NCI-H2107 (cell line): Measurements from ENCODE around the gene DENND2C.
"Not testable (repeated sequence)": the region's sequence is repeated elsewhere in the genome, so short reads cannot be mapped to it uniquely, and the experiment has no call there.

Source experiments
- DNase-seq: peaks from one replicate; lab custom pipeline; 2025; lab: John Stamatoyannopoulos, UW

Gene DENND2C

DNA sequence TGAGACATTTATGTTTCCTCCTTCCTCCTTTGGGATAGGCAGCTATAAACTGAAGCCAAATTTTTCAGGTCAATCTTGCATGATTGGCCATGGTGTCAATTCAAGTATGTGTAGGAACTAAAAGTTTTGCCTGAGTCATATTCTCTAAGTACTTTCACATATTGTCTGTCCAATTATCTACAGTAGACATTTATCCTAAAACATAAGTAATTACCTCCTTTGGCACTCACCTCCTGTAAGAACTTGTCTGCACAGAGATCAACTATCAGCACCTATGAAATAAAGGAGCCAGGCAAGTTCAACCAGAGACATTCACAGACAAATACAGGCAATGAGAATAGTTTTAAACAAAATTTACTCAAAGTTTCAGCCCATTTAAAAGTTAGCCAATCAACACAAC, 74.2 kb downstream of the DENND2C start:
- no peak for DNase-seq

DNA sequence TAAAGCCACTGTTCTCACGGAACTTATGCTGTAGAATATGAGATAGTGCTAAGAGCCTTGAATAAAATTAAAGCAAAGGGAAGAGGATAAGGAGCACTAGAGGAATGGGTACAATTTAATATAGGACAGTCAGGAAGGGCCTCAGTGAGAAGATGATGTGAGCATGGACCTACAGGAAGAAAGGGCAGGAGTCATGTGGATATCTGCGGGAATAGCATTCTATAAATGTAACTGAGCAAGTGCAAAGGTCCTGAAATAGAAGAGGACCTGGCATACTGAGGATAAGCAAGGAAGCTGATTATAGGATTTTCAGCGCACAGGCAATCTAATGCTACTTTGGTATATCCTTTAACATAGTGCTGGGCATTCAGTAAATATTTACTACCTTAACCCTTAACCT, 75.8 kb downstream of the DENND2C start:
- no peak for DNase-seq

DNA sequence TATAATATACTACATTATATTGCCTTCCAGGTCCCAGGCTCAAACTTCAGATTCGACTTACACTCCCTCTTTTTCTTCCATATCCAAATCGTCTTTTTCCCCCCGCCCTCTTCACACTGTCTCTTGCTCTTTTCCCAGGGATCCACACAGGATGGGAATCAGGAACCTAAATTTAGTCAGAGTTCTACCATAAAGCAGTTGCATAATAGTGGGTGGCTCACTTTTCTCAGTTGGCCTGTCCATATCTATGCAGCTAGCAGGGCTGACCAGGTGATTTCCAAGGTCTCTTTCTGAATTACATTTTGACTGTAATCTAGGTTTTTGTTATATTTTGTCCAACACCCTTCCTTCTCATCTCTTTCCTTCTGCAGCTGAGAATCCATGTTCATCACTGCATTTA, 80.7 kb downstream of the DENND2C start:
- no peak for DNase-seq

DNA sequence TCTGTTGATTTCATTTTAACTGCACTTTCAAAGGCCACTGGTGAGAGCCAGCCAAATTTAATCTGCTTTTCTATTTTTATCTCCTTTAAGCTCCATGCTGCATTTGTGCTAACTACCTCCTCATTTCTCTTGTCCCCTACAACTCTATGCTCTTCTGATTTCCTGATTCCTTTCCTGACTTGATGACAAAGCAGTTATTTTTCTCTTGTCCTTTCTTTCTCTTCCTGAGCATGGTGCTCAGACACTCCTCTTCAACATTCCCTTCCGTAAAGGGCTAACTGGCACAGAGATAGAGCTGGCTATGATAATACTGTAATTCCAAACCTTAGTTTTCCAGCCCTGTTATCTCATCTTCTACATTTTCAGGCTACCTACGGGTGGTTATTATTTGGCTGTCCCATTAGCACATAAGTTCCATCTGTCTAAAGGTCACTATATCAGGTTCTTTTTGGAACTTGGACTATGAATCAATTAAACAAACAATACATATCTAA, 81.6 kb downstream of the DENND2C start:
- DNase-seq = no peak

DNA sequence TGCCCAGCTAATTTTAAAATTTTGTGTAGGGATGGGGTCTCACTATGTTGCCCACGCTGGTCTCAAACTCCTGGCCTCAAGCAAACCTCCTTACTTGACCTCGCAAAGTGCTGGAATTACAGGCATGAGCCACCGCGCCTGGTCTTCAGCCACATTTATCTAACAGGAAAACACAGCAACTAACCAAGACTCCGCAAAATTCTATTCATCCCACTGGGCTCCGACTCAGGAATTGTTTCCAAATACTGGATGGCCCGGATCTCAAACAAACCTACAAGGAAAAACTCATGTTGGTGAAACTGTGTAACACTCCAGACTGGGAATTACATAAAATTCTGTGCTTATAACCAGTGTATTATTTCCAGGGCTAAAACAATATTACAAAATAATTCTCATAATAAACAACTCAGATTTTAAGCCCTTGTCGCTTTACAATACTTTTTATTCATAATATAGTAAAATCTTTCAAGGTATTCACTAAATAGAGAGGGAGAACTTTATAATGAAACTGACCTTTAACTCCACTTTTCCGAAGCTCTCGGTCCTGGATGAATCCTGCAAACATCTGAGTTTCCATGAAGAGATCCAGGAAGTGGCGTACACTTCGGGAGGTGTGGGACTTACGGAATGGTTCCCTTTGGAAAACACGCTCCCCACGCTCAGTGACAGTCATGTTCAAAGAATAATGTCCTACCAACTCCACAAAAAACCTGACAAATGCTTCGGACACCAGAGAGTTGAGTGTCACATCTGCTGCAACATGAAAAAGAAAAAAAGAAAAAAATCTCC, 82.5 kb downstream of the DENND2C start:
- no peak for DNase-seq

DNA sequence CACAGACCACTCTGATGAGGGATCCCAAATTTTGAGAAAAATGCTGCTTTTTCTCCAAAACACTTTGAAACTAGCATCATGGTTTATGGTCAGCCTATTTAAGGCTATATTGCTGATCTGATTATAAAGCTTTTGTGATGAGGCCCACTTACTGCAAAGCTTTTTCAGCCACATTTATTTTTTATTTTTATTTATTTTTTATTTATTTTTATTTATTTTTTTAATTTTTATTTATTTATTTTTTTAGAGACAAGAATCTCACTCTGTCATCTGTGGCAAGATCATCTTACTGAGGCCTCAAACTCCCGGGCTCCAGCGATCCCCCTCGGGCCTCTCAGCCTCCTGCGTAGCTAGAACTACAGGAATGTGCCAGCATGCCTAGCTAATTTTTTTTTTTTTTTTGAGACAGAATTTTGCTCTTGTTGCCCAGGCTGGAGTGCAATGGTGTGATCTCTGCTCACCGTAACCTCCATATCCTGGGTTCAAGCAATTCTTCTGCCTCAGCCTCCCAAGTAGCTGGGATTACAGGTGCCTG, 83.3 kb downstream of the DENND2C start:
- no peak for DNase-seq

DNA sequence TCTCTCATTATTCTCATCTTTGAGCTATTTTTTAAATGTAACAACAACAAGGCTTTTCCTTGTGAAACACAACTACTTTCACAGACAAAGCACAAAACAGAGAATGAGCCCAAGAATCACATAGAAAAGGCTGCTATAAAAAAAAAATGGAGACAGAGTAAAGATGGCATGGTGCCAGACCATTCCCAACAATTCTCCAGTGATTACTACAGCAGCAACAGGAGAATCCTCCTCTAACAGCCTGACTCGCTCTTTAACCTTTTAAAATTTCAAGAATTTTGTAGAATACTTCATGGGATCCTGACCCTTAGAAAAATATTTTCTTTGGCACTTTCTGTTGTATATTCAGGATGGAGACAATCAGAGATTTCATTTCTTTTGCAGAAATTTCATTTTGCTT, 84.6 kb downstream of the DENND2C start:
- no peak for DNase-seq

DNA sequence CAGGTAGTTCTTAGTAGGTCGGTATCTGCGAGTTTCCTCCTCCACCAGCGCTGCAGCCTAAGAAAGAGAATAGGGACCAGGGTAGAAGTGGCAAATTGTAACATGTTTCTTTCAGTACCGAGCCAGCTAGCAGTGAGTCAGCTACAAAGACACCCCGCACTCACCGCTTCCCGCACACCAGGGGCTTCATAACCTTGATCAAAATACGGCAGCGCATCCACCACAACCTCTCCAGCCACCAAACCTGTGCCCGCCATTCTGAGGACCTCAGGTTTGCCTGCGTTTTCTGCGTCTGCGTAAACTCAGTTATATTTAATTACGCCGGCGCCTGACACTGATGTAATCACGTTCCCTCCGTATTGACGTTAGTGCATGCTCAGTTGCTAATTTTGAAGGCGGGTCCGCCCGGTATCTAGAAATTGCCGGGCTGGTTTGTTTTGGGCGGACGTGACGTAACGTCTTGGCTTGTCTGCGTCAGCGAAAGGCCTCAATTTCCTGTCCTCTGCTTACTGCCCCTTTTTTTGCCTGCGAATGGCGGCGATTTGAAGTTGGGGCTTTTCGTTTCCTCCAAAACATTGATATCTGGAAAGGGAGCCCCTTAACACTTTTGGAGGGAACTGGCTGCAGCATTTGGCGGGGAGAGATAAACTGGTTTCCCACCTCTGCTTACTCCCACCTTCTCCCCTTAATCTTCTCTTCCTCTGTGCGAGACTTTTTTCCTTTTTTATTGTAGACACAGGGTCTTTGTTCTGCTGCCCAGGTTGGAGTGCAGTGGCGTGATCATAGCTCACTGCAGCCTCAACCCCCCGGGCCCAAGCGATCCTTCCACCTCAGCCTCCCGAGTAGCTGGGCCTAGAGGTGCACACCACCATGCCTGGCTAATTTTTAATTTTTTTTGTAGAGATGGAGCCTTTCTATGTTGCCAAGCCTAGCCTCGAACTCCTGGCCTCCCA, 88.2 kb downstream of the DENND2C start, which contains the start of gene BCAS2:
BCAS2 (minus strand) TSS at position 281 of the 953 bp plus-strand sequence; CDS start at position 257, 24 bp downstream.
- DNase-seq = peak; percentile 97

DNA sequence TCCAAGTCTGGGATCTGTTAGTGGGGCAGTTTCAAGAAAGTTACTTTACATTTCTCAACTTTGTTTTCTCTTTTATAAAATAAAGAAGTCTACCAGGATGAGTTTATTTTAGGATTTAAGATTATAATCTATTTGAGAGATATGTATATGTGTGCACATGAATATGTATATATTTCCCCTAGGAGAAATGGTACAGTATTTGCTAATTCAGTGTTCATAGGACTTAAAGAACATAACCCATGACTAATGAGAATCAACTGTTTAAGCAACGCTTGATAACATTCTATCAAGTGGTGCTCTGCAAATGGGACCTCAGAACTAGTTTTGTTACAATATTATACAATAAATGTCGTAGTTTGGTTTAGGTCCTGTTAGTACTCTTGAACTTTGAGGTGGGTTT, 95.5 kb downstream of the DENND2C start:
- DNase-seq = no peak

DNA sequence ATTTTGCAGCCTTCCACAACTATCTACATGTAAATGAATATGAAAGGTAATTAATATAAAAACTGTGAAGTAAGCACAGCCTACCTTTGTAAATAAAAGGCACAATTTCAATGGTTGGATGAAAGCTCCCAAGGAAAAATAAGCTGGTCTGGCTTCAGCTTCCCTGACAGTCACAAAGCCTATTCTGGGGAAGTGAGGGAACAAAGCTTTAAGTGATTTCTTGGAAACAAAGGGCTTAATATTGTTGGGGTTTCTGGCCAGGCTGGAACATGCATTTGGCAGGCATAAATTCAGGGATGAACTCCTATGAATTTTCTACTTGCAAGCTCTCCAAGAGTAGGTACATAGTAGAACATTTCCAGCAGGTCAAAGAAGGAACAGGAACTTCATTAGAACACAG, 105.7 kb downstream of the DENND2C start:
- no peak for DNase-seq

DNA sequence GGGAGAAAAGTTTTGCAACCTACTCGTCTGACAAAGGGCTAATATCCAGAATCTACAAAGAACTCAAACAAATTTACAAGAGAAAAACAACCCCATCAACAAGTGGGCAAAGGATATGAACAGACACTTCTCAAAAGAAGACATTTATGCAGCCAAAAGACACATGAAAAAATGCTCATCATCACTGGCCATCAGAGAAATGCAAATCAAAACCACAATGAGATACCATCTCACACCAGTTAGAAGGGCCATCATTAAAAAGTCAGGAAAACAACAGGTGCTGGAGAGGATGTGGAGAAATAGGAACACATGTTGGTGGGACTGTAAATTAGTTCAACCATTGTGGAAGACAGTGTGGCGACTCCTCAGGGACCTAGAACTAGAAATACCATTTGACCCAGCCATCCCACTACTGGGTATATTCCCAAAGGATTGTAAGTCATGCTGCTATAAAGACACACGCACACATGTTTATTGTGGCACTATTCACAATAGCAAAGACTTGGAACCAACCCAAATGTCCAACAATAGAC, 106.8 kb downstream of the DENND2C start:
- DNase-seq = not testable (repeated sequence)

DNA sequence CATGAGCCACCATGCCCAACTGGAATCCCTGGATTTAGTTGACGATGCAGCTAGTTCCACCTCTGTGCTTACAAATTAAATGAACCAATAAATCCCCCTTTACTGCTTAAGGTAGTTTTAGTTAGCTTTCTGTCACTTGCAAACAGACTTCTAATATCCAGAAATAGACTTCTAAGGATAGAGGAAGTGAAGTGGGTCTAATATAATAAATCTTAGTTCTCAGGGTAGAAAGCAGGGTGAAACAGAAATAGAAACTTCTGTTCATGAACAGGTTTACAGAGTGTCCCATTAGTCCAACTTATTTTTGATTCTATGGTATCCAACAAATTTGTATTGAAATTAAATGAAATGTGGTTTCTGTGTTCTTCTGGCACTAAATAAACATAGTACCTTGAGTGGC, 108.5 kb downstream of the DENND2C start:
- DNase-seq = no peak

DNA sequence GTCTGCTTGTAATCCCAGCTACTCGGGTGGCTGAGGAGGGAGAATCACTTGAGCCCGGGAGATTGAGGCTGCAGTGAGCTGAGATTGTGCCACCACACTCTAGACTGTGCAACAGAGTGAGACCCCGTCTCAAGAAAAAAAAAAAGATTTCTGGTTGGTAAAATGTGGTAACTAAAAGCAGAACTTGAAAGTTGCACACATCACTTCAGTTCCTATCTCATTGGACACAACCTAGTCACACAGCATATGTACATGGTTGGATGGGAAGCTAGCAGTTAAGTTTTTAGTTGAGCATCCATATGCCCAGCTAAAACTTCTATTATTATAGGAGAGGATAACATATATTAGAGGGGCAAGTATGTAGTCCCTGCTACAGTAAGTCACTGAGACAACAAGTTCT, 110.5 kb downstream of the DENND2C start:
- DNase-seq = no peak

DNA sequence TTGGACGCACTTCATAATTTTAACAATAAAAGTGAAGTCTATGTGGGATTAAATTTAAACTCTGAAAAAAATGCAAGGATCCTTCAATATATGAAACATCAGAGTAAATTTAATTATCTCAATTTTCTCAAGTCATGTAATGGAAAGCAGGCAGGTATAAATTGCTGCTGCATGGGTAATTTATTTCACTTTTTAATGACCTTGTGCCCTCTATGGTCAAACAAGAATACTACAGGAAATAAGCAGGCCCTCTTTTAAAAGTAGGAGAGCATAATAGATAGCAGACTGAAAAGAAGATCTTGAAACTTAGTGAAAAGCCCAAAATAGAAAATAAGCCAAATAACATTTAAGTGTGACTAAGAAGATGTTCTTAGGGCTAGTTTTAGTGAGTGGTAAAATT, 111.3 kb downstream of the DENND2C start:
- DNase-seq = no peak

DNA sequence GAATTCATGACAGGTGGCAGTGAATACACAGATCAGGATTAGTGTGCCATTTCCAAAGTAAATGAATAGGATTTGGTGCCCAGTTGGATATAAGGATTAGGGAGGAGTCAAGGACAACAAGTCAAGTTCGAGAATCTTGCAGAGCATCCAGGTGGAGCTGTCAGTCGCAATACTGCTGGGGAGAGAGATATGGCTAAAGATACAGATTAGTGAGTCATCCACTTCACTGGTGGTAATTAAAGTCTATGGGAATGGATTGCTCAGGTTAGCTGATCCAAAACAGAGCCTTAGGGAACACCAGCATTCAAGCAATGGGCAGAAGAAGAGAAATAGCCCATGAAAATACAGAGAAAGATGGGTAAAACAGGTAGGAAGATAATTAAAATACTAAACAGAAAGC, 115.3 kb downstream of the DENND2C start:
- DNase-seq = no peak

DNA sequence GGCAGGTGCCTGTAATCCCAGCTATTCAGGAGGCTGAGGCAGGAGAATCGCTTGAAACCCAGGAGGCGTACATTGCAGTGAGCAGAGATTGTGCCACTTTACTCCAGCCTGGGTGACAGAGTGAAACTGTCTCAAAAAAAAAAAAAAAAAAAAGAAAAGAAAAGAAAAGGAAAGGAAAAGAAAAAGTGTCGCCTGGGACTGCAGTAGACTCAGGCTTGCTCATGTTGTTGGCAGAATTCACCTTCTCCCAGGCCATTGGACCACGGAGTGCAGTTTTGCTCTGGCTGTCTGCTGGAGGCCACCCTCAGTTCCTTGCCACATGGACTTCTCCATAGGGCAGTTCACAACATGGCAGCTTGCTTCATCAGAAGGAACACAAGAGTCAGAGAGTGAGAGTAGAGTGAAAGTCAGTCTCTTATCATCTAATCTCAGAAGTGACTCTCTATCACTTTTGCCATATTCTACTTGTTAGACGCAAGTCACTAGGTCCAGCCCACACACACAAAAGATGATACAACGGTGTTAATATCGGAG, 117.7 kb downstream of the DENND2C start:
- no peak for DNase-seq

DNA sequence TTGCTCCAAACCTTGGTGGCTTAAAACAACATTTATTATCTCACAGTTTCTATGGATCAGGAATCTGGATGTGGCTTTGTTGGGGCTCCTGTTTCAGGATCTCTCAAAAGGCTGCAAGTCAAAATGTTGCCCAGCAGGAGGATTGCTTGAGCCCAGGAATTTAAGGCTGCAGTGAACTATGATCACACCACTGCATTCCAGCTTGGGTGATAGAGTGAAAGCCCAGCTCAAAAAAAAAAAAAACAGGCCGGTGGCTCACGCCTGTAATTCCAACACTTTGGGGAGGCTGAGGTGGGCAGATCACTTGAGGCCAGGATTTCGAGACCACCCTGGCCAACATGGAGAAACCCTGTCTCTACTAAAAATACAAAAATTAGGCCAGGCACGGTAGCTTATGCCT, 118.4 kb downstream of the DENND2C start:
- DNase-seq = no peak

DNA sequence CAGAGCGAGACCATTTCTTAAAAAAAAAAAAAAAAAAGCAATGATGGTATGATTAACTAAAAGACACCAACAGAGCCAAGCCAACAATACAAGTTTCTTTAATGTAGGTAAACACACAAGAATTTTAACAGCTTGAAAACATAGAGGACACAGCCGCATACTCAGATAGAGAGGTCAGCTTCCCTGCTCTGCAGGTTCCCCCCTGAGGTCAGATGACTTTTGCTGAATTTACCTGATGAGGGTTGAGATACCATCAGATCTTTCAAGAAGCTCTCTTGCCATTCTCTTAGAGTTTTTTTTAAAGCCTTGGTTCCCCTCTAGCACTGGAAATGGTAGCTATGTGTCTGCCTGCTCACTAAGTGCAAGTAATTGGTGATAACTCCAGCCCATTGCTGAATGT, 119.5 kb downstream of the DENND2C start:
- no peak for DNase-seq

DNA sequence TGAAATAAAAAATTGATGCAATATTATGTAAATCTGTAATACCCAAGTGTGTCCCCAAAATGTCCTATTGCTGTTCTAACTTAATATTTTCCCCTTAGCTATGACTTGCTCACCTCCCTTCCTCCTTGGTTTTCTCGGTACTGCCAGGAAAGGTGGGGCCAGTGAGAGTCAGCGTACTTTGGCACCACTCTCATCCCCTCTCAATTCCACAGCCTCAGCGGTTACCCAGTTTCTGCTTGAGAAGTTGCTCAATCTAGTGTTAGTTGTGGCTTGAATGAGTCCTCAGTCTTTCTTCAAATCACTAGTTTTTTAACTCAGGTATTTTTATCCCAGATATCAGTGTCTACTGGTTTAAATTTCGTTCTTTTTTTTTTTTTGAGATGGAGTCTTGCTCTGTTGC, 120.7 kb downstream of the DENND2C start:
- no peak for DNase-seq

DNA sequence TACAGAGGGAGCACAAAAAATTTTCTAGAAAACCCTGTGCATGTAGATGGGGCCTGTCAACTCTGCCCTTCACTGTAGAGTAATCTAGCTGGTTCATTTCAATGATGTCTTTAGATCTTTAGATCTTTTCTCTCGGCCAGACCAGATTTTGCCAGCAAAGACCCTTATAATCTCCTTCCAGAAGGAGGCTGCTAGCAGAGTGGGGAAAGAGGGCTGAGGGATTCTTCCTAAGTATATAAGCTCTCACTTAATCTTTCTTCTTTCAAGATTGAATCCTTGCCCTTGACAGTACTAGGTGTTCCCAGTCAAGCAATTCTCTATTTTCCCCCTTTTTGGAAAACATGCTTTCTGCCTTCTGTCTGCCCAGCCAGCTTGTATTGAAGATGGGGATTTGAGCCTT, 122.8 kb downstream of the DENND2C start:
- no peak for DNase-seq

DNA sequence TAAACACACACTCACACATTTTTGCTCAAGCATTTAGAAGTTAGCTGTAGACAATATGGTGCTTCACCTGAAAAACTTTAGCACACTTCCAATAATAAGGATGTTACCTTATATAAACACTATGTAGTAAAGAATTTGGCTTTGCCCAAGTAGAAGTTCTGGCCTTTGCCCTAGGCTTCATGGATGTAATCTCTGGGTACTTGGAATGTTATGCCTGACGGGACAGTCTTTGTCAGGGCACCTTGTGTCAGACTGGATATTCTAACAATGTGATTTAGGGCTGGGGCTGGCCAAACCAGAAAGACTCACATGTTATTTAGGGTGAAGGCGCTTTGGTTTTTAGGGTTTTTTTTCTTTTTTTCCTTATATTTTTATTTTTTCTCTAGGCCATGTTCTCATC, 124.1 kb downstream of the DENND2C start:
- no peak for DNase-seq

DNA sequence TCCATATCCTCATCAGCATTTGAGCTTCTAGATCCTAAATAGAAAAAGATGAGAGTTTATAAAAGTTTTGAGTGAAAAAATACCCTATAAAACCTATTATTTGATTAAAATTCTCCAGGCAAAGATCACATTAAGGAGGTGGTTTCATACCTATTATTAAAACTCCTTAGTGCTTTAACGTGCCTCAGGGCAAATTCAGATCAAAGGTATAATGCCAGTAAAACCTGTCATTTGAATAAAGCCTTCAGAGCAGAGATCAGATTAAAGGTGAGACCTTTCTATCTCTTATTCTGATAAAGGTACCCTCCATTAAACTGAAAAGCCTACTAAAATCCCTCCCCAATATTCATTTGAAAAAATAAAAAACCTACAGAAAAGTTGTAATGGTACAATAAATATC, 124.5 kb downstream of the DENND2C start:
- DNase-seq = no peak
